Progenitor cell of endocrine pancreas (in vitro differentiated cells): Measurements from ENCODE around the gene SOBP. TPM values are rescaled to one million over a fixed set of nuclear protein-coding genes. Genes with fewer than 3 reads are reported as not detected.

Source experiments
- DNase-seq: peaks from one replicate; pipeline ENCODE4 v3.0.0; 2021; ENCODE audit warnings: low spot score; ENCODE audit not compliant: unreplicated experiment
- H3K27ac Mint-ChIP-seq: 2 replicates; pipeline ENCODE4 v1.8.0; 2021; ENCODE audit warnings: mild to moderate bottlenecking, moderate library complexity, mixed read lengths
- H3K27me3 Mint-ChIP-seq: 2 replicates; pipeline ENCODE4 v1.8.0; 2021; ENCODE audit warnings: mixed read lengths
- H3K36me3 Mint-ChIP-seq: 2 replicates; pipeline ENCODE4 v1.8.0; 2022; ENCODE audit warnings: mixed read lengths; ENCODE audit not compliant: insufficient read depth
- H3K4me1 Mint-ChIP-seq: 2 replicates; pipeline ENCODE4 v1.8.0; 2021; ENCODE audit warnings: low read depth, mixed read lengths
- H3K4me3 Mint-ChIP-seq: 2 replicates; pipeline ENCODE4 v1.8.0; 2021; ENCODE audit warnings: low read depth, mild to moderate bottlenecking, moderate library complexity, mixed read lengths
- H3K9me3 Mint-ChIP-seq: 2 replicates; pipeline ENCODE4 v1.8.0; 2021; ENCODE audit warnings: low read depth, mixed read lengths
- CTCF ChIP-seq: fragments of 200-600 bp; sonication (generic); IDR thresholded peaks from one replicate; pipeline ENCODE4 v1.5.0; 2021; ENCODE audit warnings: antibody characterized with exemption, mild to moderate bottlenecking; ENCODE audit not compliant: unreplicated experiment
- total RNA-seq: library from RNA; stranded (reverse); gene quantifications from 2 replicates; pipeline ENCODE4 v1.2.1, GENCODE V29; 2021

Gene SOBP
- total RNA-seq, 1 donor from 2014 or later, result 17.0 TPM

GRCh38 chr6:107592806-107593205, 102.9 kb downstream of the SOBP start:
- no peak overlapping the region for H3K27ac Mint-ChIP-seq
- H3K9me3 Mint-ChIP-seq, result no peaks in the 10 kb centered on the region

GRCh38 chr6:107594736-107595135, 104.8 kb downstream of the SOBP start:
- Mint-ChIP-seq H3K4me3 (no peak overlapping the region), H3K4me1 (peaks cover 5% of the 10 kb centered on the region), H3K27me3 (no peaks in the 10 kb centered on the region), H3K9me3 (no peaks in the 10 kb centered on the region), H3K36me3 (no peaks in the 10 kb centered on the region), H3K27ac (no peak overlapping the region)
- no peak for TF ChIP-seq CTCF
- no peak for DNase-seq

More at GRCh38 chr6:107592806-107593205, 102.9 kb downstream of the SOBP start:
- no peaks in the 10 kb centered on the region for H3K27me3 Mint-ChIP-seq
- H3K4me3 Mint-ChIP-seq, result no peak overlapping the region
- DNase-seq, result no peak
- TF ChIP-seq CTCF, result no peak
- H3K36me3 Mint-ChIP-seq, result no peaks in the 10 kb centered on the region
- H3K4me1 Mint-ChIP-seq, result peaks cover 9% of the 10 kb centered on the region

GRCh38 chr6:107598091-107598490, 108.2 kb downstream of the SOBP start:
- no peak for TF ChIP-seq CTCF
- H3K36me3 Mint-ChIP-seq, result no peaks in the 10 kb centered on the region
- no peaks in the 10 kb centered on the region for H3K9me3 Mint-ChIP-seq
- peaks cover 23% of the 10 kb centered on the region for H3K4me1 Mint-ChIP-seq
- H3K27me3 Mint-ChIP-seq, result no peaks in the 10 kb centered on the region
- H3K27ac Mint-ChIP-seq, result no peak overlapping the region
- DNase-seq, result no peak
- H3K4me3 Mint-ChIP-seq, result no peak overlapping the region

GRCh38 chr6:107599043-107599442, 109.1 kb downstream of the SOBP start:
- Mint-ChIP-seq H3K9me3 (no peaks in the 10 kb centered on the region), H3K27ac (no peak overlapping the region), H3K27me3 (no peaks in the 10 kb centered on the region), H3K36me3 (no peaks in the 10 kb centered on the region), H3K4me3 (no peak overlapping the region), H3K4me1 (peaks cover 23% of the 10 kb centered on the region)
- no peak for DNase-seq
- no peak for TF ChIP-seq CTCF

- Mint-ChIP-seq H3K36me3 (no peaks in the 10 kb centered on the region), H3K4me1 (peaks cover 23% of the 10 kb centered on the region), H3K27ac (no peak overlapping the region), H3K9me3 (no peaks in the 10 kb centered on the region), H3K27me3 (no peaks in the 10 kb centered on the region), H3K4me3 (no peak overlapping the region)
- TF ChIP-seq CTCF, result no peak
- no peak for DNase-seq
These were observed 110.2 kb downstream of the SOBP start for GRCh38 chr6:107600121-107600520.
